Naive thymus-derived CD8-positive, alpha-beta T cell (primary cell): ENCODE measurements around the gene PPFIA3. TPM values are rescaled to one million over a fixed set of nuclear protein-coding genes. Genes with fewer than 3 reads are reported as not detected.

Experiments used
- ATAC-seq, 2 donors: fragments of 150-1000 bp; cut with Tn5 transposase in 1 of 2; sonication (Bioruptor Pico), chemical (Tn5 transposase) in 1 of 2; 1 replicate in 1 of 2; 2 replicates in 1 of 2; pipeline ENCODE4 v1.10.0; 2021; ENCODE audit warnings: mild to moderate bottlenecking in 2 of 2, moderate library complexity in 2 of 2
- POLR2A ChIA-PET: fragments of 350-600 bp; sonication (Branson Sonifier 250); formaldehyde crosslinking; loops from one replicate; lab custom pipeline; 2021; ENCODE audit warnings: antibody characterized with exemption; lab: Charles Lee
- DNase-seq, 10 donors: peaks; one replicate each; pipeline versions ENCODE4 v3.0.0 to v3.0.0-alpha.2; 2020 to 2022
- H3K27ac Mint-ChIP-seq, 10 donors: one replicate each; pipeline ENCODE4 v1.8.0; 2020 to 2022; ENCODE audit warnings: mild to moderate bottlenecking in 10 of 10, mixed read lengths in 10 of 10, moderate library complexity in 4 of 10, inconsistent platforms in 1 of 10
- H3K27me3 Mint-ChIP-seq, 5 donors: one replicate each; pipeline ENCODE4 v1.8.0; 2021 to 2022; ENCODE audit warnings: mixed read lengths in 5 of 5
- H3K36me3 Mint-ChIP-seq, 3 donors: one replicate each; pipeline ENCODE4 v1.8.0; 2020 to 2022; ENCODE audit warnings: mixed read lengths in 3 of 3, mild to moderate bottlenecking in 2 of 3, inconsistent platforms in 1 of 3
- H3K4me1 Mint-ChIP-seq, 4 donors: one replicate each; pipeline ENCODE4 v1.8.0; 2021 to 2022; ENCODE audit warnings: mixed read lengths in 4 of 4
- H3K4me3 Mint-ChIP-seq, 10 donors: one replicate each; pipeline ENCODE4 v1.8.0; 2020 to 2022; ENCODE audit warnings: mild to moderate bottlenecking in 10 of 10, mixed read lengths in 10 of 10, moderate library complexity in 6 of 10, inconsistent platforms in 1 of 10
- H3K9me3 Mint-ChIP-seq, 9 donors: one replicate each; pipeline ENCODE4 v1.8.0; 2020 to 2022; ENCODE audit warnings: mixed read lengths in 9 of 9, mild to moderate bottlenecking in 3 of 9, inconsistent platforms in 1 of 9, moderate library complexity in 1 of 9
- polyA plus RNA-seq, 3 donors: library from polyadenylated mRNA; unstranded; fragments of 300-500 nt; fragmentation: Illumina TruSeq; gene quantifications; one replicate each; pipeline ENCODE4 v1.2.3, GENCODE V29; 2021
- total RNA-seq, 8 experiments: library from RNA in 2 of 8; stranded (reverse) in 2 of 8; gene quantifications; one replicate each; pipeline ENCODE4 v1.2.3 and lab custom pipeline; 2021 to 2026

The PPFIA3 gene
- total and polyA plus RNA-seq, 5 experiments from 2014 or later = 0.20 to 4.7 (median 2.1) TPM; not detected in 1

- no peak overlapping the region for H3K27ac Mint-ChIP-seq
- POLR2A ChIA-PET = interaction anchor here (0.7 to 1.0 kb wide), 2 partner anchors 23 to 24 kb away, joined by 3 read pairs; no protein-coding TSS in a partner anchor
- H3K4me3 Mint-ChIP-seq = no peak overlapping the region
- H3K36me3 Mint-ChIP-seq = peaks cover 0 to 83% (median 6%) of the 10 kb centered on the region in 3 donors
- DNase-seq (no peak), ATAC-seq (no peak)
- no peaks in the 10 kb centered on the region for H3K27me3 Mint-ChIP-seq
- no peaks in the 10 kb centered on the region for H3K9me3 Mint-ChIP-seq
- peaks cover 5 to 16% (median 11%) of the 10 kb centered on the region in 4 donors for H3K4me1 Mint-ChIP-seq
Measured at GRCh38 chr19:49104229-49104864, 15.0 kb upstream of the PPFIA3 start.

- POLR2A ChIA-PET = interaction anchor here (0.6 to 1.1 kb wide), 3 partner anchors 8 to 1242 kb away, joined by 3 to 5 read pairs (median 4); partner anchors contain the start of gene LIN7B
Measured at GRCh38 chr19:49106648-49107135, 12.7 kb upstream of the PPFIA3 start.

GRCh38 chr19:49107625-49108459 is 11.5 kb upstream of the PPFIA3 start:
- Mint-ChIP-seq H3K4me3 (peak overlapping the region in 1 of 10 donors; percentile 56), H3K27me3 (no peaks in the 10 kb centered on the region), H3K4me1 (peaks cover 7 to 9% (median 7%) of the 10 kb centered on the region in 4 donors), H3K9me3 (no peaks in the 10 kb centered on the region), H3K36me3 (peaks cover 0 to 55% (median 5%) of the 10 kb centered on the region in 3 donors), H3K27ac (peak overlapping the region in 2 of 10 donors; percentile 20 to 70)
- DNase-seq = no peak
- POLR2A ChIA-PET = interaction anchor here (0.5 kb wide), 1 partner anchor 663 kb away, joined by 3 read pairs; no protein-coding TSS in a partner anchor
- ATAC-seq = no peak

More at GRCh38 chr19:49106648-49107135, 12.7 kb upstream of the PPFIA3 start:
- peak overlapping the region in 8 of 10 donors; percentile 15 to 92 (median 64) for H3K27ac Mint-ChIP-seq
- no peaks in the 10 kb centered on the region for H3K27me3 Mint-ChIP-seq
- H3K36me3 Mint-ChIP-seq = peaks cover 0 to 64% (median 5%) of the 10 kb centered on the region in 3 donors
- DNase-seq (peak; percentile 37 to 83 (median 60)), ATAC-seq (peak; percentile 80 to 86)
- no peaks in the 10 kb centered on the region for H3K9me3 Mint-ChIP-seq
- peak overlapping the region in 1 of 10 donors; percentile 48 for H3K4me3 Mint-ChIP-seq
- peaks cover 7 to 10% (median 8%) of the 10 kb centered on the region in 4 donors for H3K4me1 Mint-ChIP-seq

GRCh38 chr19:49109051-49109450 is 10.3 kb upstream of the PPFIA3 start:
- H3K27ac Mint-ChIP-seq = peak overlapping the region in 4 of 10 donors; percentile 34 to 70 (median 55)
- no peaks in the 10 kb centered on the region for H3K9me3 Mint-ChIP-seq
- ATAC-seq = no peak
- DNase-seq = no peak
- H3K27me3 Mint-ChIP-seq = no peaks in the 10 kb centered on the region
- peaks cover 13 to 20% (median 17%) of the 10 kb centered on the region in 4 donors for H3K4me1 Mint-ChIP-seq
- POLR2A ChIA-PET = interaction anchor here (0.7 kb wide), 1 partner anchor 44 kb away, joined by 3 read pairs; no protein-coding TSS in a partner anchor
- peaks cover 0 to 48% (median 5%) of the 10 kb centered on the region in 3 donors for H3K36me3 Mint-ChIP-seq
- H3K4me3 Mint-ChIP-seq = no peak overlapping the region

GRCh38 chr19:49109569-49110233 is 9.6 kb upstream of the PPFIA3 start:
- peaks cover 0 to 43% (median 5%) of the 10 kb centered on the region in 3 donors for H3K36me3 Mint-ChIP-seq
- no peak for DNase-seq
- ATAC-seq = no peak
- POLR2A ChIA-PET = interaction anchor here (0.7 kb wide), 1 partner anchor 44 kb away, joined by 3 read pairs; no protein-coding TSS in a partner anchor
- H3K9me3 Mint-ChIP-seq = no peaks in the 10 kb centered on the region
- no peak overlapping the region for H3K27ac Mint-ChIP-seq
- no peak overlapping the region for H3K4me3 Mint-ChIP-seq
- H3K4me1 Mint-ChIP-seq = peaks cover 12 to 21% (median 18%) of the 10 kb centered on the region in 4 donors
- no peaks in the 10 kb centered on the region for H3K27me3 Mint-ChIP-seq

GRCh38 chr19:49110567-49110966 is 8.8 kb upstream of the PPFIA3 start:
- H3K27ac Mint-ChIP-seq = no peak overlapping the region
- DNase-seq = no peak
- ATAC-seq = no peak

GRCh38 chr19:49111218-49111998 is 7.9 kb upstream of the PPFIA3 start:
- H3K36me3 Mint-ChIP-seq = peaks cover 0 to 26% (median 5%) of the 10 kb centered on the region in 3 donors
- H3K4me3 Mint-ChIP-seq = peak overlapping the region in 3 of 10 donors; percentile 20 to 52 (median 23)
- no peak for ATAC-seq
- no peak for DNase-seq
- H3K27me3 Mint-ChIP-seq = no peaks in the 10 kb centered on the region
- POLR2A ChIA-PET = no interaction called here
- H3K9me3 Mint-ChIP-seq = no peaks in the 10 kb centered on the region
- peaks cover 11 to 32% (median 26%) of the 10 kb centered on the region in 4 donors for H3K4me1 Mint-ChIP-seq
- H3K27ac Mint-ChIP-seq = peak overlapping the region in 1 of 10 donors; percentile 9

More at GRCh38 chr19:49110567-49110966, 8.8 kb upstream of the PPFIA3 start:
- H3K36me3 Mint-ChIP-seq = peaks cover 0 to 34% (median 5%) of the 10 kb centered on the region in 3 donors
- H3K9me3 Mint-ChIP-seq = no peaks in the 10 kb centered on the region
- H3K4me1 Mint-ChIP-seq = peaks cover 11 to 28% (median 22%) of the 10 kb centered on the region in 4 donors
- H3K27me3 Mint-ChIP-seq = no peaks in the 10 kb centered on the region
- POLR2A ChIA-PET = no interaction called here
- no peak overlapping the region for H3K4me3 Mint-ChIP-seq

GRCh38 chr19:49113762-49114629 is 5.3 kb upstream of the PPFIA3 start, which contains the start of gene LIN7B:
Gene LIN7B (plus strand): TSS chr19:49114370. CDS start chr19:49114405, 35 bp downstream.
- Mint-ChIP-seq H3K9me3 (no peaks in the 10 kb centered on the region), H3K27ac (peak within 1 kb of the TSS; percentile 24 to 94 (median 86)), H3K4me1 (peaks cover 15 to 44% (median 39%) of the 10 kb centered on the region in 4 donors), H3K4me3 (peak within 1 kb of the TSS; percentile 81 to 93 (median 89)), H3K27me3 (no peaks in the 10 kb centered on the region), H3K36me3 (peaks cover 0 to 5% (median 0%) of the 10 kb centered on the region in 3 donors)
- ATAC-seq = peak; percentile 62 to 65
- peak; percentile 64 to 88 (median 81) for DNase-seq
- POLR2A ChIA-PET = interaction anchor here (0.7 to 2.3 kb wide), 9 partner anchors 8 to 121 kb away, joined by 3 to 12 read pairs (median 5); partner anchors contain the start of genes CGB7, GYS1 and RUVBL2

GRCh38 chr19:49114630-49115363 is 4.5 kb upstream of the PPFIA3 start:
- DNase-seq (peak; percentile 28 to 70 (median 48)), ATAC-seq (peak in 1 of 2 donors; percentile 12)
- Mint-ChIP-seq H3K4me1 (peaks cover 15 to 44% (median 39%) of the 10 kb centered on the region in 4 donors), H3K4me3 (peak overlapping the region; percentile 76 to 93 (median 86)), H3K27ac (peak overlapping the region in 8 of 10 donors; percentile 42 to 84 (median 56)), H3K9me3 (no peaks in the 10 kb centered on the region), H3K27me3 (no peaks in the 10 kb centered on the region), H3K36me3 (no peaks in the 10 kb centered on the region)
- POLR2A ChIA-PET = interaction anchor here (0.6 to 2.3 kb wide), 11 partner anchors 9 to 219 kb away, joined by 3 to 12 read pairs (median 4); partner anchors contain the start of genes CGB7, GYS1 and RUVBL2
